Endometrial microvascular endothelial cells (primary cell): ENCODE results near the gene PTPRC. TPM values are rescaled to one million over a fixed set of nuclear protein-coding genes. Genes with fewer than 3 reads are reported as not detected.

Experiments used
- in situ Hi-C: cut with HindIII; loops from 2 replicates; pipeline ENCODE4 v1.10.0; 2017; ENCODE audit warnings: low sequenced_read_pairs, low pct_unique_long_range_greater_than_20kb; ENCODE audit errors: inconsistent ontology term
- total RNA-seq: library from RNA; depleted of rRNA; stranded (reverse); fragments of >200 nt; gene quantifications from one replicate; pipeline ENCODE4 v1.2.3, GENCODE V29; 2015; ENCODE audit errors: inconsistent ontology term

PTPRC gene
- total RNA-seq, 1 donor from 2014 or later, result not detected

DNA sequence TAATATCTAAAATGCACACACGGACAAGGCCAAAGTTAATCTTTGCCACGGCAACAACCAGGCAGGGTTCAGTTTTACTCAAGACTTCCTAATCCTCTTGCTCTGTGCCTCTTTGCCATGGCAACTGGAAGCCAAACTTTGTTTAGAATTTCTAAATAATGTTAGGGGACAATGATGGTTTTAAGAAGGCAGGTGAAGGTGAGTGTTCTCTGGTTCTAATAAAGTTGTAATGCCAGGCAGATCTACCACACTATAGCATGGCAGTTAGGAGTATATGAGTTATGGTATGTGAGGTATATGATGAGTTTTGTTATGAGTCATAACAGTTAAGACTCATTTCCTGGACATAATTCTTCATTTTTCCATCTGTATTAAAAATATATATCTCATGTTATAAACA is 2.7 kb downstream of the PTPRC start:
- in situ Hi-C loops, result no loop called here

DNA sequence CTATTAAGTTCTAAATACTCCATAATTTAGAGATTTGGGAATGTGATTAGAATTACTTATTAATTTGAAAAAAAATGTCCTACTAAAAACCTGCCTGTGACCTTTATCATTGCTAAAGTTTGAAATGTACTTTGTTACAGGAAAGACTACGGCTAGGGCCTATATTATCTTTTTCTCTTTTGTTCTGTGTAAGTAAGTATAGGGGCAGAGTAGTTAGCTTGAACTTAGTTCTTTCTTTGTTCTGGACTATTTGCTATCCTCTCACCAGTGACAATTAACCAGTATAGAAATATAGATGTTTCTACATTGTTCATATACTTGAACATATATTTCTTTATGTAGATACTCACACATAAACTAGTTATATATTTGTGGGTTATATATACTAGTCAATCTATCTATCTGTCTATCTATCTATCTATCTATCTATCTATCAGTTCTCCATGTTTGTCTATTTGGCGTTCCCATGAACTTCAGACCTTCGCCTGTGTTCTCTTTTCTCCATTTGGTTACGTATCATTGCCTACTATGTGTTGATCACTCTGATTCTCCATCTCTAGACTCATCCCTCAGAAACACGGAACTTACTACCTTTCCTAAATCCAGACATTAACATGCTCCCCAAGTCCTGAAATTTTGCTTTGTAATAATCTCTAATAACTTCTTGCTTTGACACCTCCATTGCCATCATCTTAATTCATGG is 3.3 kb downstream of the PTPRC start:
- in situ Hi-C loops, result no loop called here

DNA sequence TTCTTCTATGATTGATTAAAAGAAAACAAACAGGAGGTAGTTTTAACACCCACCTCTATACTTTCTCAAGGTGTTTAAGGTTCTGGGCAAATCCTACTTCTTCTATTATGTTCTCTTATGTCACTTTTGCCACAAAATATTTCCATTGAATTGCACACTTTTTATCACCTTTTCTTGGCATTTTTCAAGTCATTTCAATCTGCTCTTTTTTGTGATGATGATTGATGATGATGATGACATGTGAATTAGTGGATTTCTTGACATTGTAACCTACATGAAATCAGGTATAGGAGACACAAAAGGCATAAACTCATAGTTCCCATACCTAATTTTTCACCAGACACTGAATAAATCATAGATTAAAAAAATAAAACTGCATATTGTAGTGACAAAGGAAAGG is 4.1 kb downstream of the PTPRC start:
- in situ Hi-C loops, result no loop called here

DNA sequence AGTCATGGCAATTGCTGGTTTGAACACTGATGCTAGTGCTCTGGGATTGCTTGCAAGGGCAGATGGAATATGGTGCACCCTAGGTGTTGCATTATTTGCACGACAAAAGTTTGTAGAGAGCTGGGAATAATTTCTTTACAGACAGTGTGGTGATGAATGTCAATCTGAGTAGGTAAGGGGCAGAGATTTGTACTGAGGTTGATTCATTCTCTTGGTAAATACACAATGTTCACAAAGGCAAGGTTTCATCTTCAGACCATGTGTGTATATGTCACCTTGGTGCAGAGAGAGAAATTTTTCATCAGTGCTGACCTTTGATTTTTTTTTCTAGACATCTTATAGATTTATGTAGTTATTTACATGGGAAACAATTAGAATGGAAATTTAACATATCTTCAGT is 5.0 kb downstream of the PTPRC start:
- in situ Hi-C loops, result no loop called here

DNA sequence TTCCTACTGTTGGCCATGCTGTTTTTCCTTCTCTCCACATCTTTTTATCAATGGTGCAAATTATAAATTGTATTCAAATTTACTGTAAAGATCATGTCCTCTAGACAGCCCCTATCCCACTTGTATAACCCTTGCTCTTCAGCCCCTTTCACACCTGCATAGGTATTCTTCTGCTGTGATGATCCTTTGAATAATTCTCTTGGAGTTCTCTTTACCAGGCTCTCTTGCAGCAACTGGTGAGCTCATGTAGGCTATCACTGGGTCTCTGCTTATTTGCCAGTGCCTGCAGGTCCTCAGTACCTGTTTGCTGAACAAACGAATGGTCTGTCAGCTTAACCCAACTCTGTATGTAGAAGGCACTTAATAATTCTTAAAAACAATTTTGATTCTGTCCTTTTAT is 8.2 kb downstream of the PTPRC start:
- in situ Hi-C loops, result no loop called here

DNA sequence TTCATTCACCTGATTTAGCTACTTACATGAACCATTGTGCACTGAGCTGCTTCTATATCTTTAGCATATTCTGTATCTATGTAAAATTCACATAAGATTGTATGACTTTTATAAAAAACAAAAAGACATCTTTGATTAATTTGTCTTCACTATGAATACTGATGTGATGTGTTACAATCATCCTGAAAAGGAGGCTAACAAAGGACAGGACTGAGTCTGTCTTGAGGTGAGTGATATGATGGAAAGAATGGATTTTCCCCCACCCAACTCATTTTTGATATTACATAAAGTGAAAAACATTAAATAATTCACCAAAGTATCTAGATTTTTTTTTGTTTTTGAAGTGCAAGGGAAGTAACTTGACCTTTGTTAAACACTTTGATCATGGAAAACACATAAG is 9.8 kb downstream of the PTPRC start:
- in situ Hi-C loops, result no loop called here

DNA sequence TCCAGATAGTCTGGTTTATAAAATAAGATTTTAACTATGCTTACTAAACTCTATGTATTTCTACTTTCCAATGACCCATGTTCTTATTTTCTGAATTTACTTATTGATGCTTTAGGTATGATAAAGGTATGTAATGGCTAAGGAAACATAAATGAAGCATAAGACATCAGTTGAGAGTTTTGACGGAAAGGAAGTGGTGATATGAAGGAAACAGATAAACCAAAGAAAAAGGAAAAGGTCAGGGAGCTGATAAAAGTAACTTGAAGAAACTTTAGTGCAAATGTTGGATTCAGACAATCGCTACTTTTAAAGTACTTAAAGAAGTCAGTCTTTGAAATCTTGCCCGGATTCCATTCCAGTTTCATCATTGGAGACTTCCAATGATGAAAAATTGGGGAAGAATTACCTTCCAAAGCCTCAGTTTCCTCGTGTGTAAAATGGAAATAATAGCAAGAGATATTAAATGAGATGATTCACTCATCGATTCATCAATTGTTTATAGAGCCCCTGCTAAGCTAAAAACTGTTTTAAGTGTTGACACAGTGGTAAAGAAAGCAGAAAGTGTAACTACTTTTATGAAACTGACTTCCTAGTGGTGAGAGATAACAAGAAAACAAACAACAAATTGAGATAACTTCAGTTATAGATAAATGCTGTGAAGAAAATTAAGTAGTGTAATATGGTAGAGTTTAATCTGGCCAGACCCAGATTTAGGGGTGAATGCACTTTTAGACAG is 10.6 kb downstream of the PTPRC start:
- in situ Hi-C loops, result no loop called here

DNA sequence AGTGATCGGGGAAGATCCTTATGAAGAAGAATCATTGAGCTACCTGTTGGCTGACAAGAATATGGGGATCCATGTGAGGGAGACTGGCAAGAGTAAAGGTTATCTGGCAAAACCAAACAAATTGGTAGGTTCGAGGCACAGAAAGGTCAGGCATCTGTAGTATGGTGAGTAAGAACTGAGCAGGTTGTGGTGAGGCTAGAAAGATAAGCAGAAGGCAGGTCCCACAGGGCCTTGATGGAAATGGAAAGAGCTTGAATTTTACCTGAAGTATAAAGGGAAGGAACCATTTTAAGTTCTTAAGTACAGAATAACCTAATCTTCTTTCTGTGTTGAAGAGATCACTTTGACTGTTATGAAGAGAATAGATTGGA is 11.1 kb downstream of the PTPRC start:
- in situ Hi-C loops, result no loop called here

DNA sequence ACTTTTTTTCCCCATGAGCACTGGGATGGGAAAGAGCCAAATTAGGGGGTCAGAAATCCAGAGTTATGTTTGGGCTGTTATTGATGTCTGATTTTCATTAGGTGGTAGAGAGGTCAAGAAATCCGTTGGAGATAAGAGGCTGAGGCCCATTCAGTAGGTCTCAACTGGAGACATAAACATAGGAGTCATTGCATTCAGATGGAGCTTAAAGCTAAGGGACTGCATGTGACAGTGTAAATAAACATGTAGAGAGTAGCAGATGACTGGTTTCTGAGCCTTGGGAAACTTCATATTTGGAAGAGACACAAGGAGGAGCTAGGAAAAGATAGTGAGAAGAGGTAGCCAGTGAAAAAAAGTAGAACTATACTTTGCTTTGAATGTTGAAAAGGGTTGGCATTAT is 11.7 kb downstream of the PTPRC start:
- in situ Hi-C loops, result no loop called here

DNA sequence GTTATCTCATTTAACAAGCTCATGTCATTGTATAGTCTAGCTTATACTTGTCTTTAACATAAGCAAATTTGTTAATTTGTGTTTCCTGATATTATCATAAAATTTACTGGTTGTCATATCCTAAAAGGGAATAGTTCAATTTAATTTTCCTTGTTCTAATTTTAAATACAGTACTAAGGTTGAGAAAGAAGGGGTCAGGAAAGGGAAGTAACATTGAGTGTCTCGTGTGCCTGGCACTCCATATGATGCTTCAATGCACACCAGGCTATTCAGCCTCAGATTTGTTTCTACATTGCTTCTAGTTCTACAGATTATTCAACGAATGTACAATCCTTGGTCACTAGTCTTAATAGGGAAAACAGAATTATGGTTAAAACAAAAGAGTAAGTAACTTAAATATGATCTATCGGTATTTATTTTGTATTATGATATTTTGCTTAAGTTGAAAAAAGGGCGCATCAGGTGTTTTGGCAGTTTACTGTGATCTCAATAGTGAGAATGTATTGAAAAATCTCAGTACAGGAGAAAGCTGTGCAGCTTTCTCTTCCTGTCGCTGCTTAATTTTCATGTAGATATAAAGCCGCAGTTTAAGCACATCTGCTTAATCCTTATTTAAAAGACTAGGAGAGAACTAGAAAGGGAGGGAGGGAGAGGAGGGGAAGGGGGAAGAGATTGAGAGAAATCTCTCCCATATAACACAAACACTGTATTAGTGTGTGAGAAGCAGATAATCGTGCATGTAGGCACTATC is 13.0 kb downstream of the PTPRC start:
- in situ Hi-C loops, result no loop called here

DNA sequence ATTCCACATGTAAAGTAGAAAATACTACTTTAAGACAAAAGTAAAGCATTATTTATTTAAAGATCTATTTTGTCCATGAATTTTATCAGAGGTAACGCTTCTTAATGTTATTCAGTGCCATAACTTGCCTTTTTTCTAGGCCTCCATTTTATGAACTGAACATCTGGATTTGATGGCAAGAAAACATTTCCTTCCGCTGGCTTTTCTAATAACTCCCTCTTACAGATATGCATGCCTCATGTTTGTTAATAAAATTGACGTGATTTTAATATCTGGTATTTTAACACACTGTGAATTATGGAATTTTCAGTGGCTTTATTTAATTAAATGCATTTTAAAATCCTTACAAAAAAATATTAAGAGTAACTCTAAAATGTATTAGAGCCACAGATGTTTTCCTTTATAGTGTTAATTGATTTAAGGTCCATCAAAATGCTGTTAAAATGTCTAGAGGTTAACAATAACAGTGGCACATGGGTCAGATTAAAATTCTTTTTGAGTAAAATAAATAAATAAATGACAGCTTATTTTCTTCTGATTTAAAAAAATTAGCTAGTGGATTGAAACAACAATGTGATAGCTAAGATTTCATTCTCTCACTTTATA is 15.1 kb downstream of the PTPRC start:
- in situ Hi-C loops, result no loop called here

DNA sequence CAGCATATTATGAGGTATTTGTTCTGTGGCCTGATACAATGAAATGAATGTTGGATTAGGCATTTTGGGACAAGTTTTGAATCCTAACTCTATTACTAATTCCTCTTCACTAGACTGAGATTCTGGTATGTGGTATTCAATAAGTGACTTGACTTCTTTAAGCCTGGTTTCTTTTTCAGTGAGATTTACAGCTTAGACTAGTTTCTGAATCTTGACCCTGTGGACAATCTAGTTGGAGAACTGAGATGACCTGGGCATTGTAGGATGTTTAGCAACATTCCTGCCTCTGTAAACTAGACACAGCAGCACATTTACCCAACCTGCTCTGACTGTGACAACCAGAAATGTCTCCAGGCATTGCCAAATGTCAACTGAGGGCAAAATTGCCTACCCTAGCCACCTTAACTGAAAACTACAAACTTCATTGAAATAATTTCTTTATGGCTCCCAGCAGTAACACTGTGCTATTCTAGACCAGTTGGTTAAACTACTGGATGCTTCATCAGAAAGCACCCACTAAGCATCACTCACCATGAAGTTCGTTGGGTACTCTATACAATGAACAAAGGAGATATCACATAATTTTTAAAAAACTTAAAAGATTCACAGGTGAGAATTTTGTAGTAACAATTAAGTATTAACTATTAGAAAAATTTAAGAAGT is 16.8 kb downstream of the PTPRC start:
- in situ Hi-C loops, result no loop called here

DNA sequence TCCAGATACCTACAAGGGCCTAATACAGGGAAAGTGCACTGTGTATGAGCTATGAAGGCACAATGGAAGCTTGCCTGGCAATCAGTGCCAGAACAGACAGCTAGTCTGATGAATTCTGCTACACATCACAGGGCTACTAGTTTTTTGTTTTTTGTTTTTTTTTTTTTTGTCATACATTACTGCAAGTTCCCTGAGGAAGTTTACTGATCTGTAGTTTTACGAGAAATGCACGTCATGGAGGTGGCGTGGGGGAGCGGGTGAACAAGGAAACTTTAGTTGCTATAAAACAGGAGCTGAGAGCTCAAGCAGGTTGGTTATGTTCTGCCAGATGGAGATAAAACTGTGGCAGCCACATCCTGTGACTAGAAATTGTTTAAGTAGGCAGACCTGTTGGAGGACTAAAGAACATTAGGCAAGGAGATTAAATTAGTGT is 17.7 kb downstream of the PTPRC start:
- in situ Hi-C loops, result no loop called here

DNA sequence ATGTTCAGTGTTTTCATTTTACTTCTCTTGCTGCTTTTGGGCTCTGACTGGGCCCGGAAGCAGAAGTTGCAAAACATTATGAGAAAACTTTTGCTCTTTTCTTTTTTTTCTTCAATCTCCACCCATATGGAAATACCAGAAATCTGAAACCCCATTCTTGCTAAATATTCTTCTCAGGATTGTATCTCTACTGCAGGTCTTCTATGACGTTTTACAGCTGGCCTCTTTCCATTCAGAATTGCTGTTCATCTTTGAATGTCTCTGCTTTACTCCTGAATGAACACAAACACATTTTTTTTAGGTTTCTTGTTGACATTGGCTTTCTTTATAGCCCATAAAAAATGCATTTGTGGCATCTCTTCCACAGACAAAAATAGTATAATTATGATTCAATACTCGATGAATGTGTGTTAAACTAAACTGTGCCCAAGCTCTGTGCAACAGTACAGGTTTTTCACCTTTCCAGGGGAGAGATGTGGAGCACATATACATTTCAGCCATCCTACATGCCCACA is 18.8 kb downstream of the PTPRC start:
- in situ Hi-C loops, result no loop called here

DNA sequence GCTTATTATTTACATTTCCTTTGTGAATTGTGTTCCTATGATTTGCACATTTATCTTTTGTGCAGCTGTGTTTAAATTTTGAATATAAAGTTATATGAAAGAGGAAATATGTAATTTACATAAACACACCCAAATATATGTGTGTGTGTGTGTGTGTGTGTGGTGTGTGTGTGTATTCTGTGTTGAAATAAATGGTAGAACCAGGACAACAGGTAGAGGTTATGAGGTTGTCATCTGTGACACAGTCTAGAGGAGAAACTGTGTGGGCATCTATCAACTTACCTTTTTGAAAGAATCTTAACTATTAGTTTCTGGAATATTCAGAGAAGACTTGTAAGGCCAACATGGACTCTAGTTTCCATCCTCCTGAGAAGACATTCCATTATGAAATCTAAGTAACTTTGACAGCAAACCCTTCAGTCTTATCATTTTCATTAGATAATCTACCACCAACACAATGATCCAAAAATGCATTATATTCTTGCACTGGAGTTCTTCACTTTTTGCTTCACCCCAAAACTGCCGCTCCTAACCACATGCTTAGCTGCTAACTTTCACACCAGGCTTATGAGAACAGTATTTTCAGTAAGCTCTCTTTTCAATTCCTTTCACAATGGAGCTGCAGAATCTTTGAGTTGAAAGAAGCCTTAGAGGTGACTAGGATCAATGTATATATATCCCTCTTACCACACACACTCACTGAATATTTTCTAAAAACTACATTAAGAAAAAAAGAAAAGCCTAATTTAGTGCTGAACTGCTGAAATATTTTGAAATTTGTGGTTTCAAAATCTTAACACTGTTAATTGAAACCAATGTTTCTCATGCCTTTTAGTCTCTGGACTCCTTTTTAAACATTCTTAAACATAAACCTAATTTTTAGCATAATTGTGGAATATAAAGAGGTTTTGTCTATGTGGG is 21.8 kb downstream of the PTPRC start:
- in situ Hi-C loops, result no loop called here

DNA sequence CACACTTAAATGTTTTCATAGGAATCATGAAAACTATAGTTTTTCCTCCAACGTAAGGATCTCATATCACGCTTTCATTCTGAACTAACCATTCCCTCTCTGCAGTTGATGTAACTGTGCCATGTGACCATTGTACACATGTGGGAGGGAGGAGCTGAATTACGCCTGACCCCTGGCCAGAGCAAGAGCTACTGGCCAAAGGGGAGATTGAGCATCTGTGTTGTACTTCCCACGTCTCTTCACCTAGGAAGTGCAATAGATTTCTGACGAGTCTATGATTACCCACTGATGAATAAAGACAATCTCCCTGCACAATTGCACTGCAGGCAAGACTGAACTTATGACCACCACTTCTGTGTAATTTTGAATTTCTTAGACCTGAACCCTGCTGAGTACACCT is 24.0 kb downstream of the PTPRC start:
- in situ Hi-C loops, result no loop called here

DNA sequence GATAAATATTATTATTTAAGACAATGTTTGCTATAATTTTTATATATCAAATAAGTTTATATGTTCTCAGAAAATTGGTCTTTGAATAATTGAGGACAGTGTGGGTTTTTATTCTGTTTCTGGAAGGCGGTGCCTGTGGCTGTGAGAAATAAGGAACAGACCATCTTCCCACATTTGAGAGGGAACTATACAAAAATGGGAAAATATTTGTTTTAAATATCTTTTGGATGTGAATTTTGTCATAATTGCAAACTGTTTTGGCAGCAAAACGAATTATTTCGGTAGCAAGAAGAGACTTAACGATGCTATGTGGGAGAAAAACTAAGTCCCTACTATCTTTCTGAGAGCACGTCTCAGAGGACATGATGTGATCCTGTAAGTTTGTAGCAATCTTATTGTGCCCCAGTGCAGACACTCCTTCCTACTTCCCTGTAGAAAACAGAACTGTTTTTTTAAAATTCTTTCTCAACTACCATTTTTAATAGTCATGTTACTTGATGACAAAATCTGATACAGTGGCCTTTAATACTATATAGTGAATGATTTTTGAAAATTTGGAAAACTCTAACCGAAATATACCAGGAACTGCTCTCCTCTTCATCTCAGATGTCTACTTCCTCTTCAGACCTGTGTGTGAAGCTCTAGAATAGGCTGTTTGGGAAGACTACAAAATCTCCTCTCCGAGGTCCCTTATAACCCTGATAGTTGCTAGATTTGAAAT is 25.4 kb downstream of the PTPRC start:
- in situ Hi-C loops, result no loop called here
